ENCODE measurements around the gene ITGBL1.

GRCh38 chr13:101623470-101624209 is 171.2 kb downstream of the ITGBL1 start:
- TF ChIP-seq, protein P1, sequence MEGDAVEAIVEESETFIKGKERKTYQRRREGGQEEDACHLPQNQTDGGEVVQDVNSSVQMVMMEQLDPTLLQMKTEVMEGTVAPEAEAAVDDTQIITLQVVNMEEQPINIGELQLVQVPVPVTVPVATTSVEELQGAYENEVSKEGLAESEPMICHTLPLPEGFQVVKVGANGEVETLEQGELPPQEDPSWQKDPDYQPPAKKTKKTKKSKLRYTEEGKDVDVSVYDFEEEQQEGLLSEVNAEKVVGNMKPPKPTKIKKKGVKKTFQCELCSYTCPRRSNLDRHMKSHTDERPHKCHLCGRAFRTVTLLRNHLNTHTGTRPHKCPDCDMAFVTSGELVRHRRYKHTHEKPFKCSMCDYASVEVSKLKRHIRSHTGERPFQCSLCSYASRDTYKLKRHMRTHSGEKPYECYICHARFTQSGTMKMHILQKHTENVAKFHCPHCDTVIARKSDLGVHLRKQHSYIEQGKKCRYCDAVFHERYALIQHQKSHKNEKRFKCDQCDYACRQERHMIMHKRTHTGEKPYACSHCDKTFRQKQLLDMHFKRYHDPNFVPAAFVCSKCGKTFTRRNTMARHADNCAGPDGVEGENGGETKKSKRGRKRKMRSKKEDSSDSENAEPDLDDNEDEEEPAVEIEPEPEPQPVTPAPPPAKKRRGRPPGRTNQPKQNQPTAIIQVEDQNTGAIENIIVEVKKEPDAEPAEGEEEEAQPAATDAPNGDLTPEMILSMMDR (IDR thresholded peaks at IDR 0.05): no peak
- TF ChIP-seq POLR2A (IDR thresholded peaks at IDR 0.05) (no peak), EP300 (IDR thresholded peaks at IDR 0.05) (no peak), POLR2AphosphoS5 (IDR thresholded peaks at IDR 0.05) (no peak)

All from suprapubic skin (tissue), 4 donors.